Motor neuron (in vitro differentiated cells): ENCODE data around the gene EBF4. TPM values are rescaled to one million over a fixed set of nuclear protein-coding genes. Genes with fewer than 3 reads are reported as not detected.

ENCODE experiments used
- ATAC-seq, 8 experiments: fragments of 200-7000 bp; cut with Tn5 transposase; replicated peaks in 6 of 8; 2 replicates each; pipeline ENCODE4 v1.8.0; 2021; ENCODE audit warnings: mild to moderate bottlenecking in 8 of 8, moderate library complexity in 8 of 8
- H3K27ac ChIP-seq, 2 donors: fragments of 250-450 bp; sonication (Bioruptor Pico); 2 replicates each; pipeline ENCODE4 v1.9.0; 2021; ENCODE audit warnings: antibody characterized with exemption in 2 of 2, mild to moderate bottlenecking in 2 of 2, moderate library complexity in 1 of 2
- H3K4me1 ChIP-seq, 2 donors: fragments of 250-450 bp; sonication (Bioruptor Pico); replicated peaks in 1 of 2; 2 replicates each; pipeline ENCODE4 v1.6.1; 2021; ENCODE audit warnings: antibody characterized with exemption in 2 of 2, mild to moderate bottlenecking in 2 of 2, moderate library complexity in 1 of 2
- H3K4me3 ChIP-seq, 5 donors: fragments of 250-450 bp; sonication (Bioruptor Pico); 2 replicates each; pipeline ENCODE4 v1.9.0; 2021; ENCODE audit warnings: antibody characterized with exemption in 5 of 5, mild to moderate bottlenecking in 5 of 5, moderate library complexity in 4 of 5
- WGBS, 10 experiments: fragments of 450-650 bp; shearing (Covaris generic); methylation state at CpG; one replicate each; pipeline ENCODE4 v1.0.0; 2022; 5-methylcytosine and 5-hydroxymethylcytosine counted together
- in situ Hi-C, 9 experiments: fragments of 400-800 bp; cut with MboI; loops; one replicate each; pipeline ENCODE4 v1.15.0; 2021; ENCODE audit warnings: low sequenced_read_pairs in 9 of 9, low pct_unique_long_range_greater_than_20kb in 2 of 9; ENCODE audit not compliant: unreplicated experiment in 9 of 9
- total RNA-seq, 8 experiments: library from RNA; unstranded; fragments of 300-600 nt; gene quantifications; 2 replicates each; pipeline versions ENCODE4 v1.2.3 to v1.2.4, GENCODE V29; 2022

The EBF4 gene
- total RNA-seq, 8 experiments from 2014 or later = 1.4 to 14.3 (median 8.2) TPM

- no peak for ATAC-seq
- in situ Hi-C loops = no loop called here
- Histone ChIP-seq H3K27ac (no peak overlapping the region), H3K4me3 (no peak overlapping the region), H3K4me1 (no peaks in the 10 kb centered on the region)
- 51 to 90% (median 66%) methylated on average over 2 to 6 of the region's 7 CpGs; no CpG with 5 or more reads in 2 of the 10 experiments for WGBS, 10 experiments
These were observed 49.3 kb downstream of the EBF4 start for GRCh38 chr20:2741881-2742280.

- ATAC-seq = no peak
- in situ Hi-C loops = no loop called here
- Histone ChIP-seq H3K4me3 (no peak overlapping the region), H3K27ac (no peak overlapping the region), H3K4me1 (no peaks in the 10 kb centered on the region)
- WGBS, 10 experiments = 14 to 67% (median 59%) methylated on average over 1 to 2 of the region's 2 CpGs; no CpG with 5 or more reads in 6 of the 10 experiments
These were observed 49.9 kb downstream of the EBF4 start for GRCh38 chr20:2742431-2742830.

GRCh38 chr20:2742934-2743559, 50.5 kb downstream of the EBF4 start:
- in situ Hi-C loops = no loop called here
- H3K4me1 ChIP-seq = no peaks in the 10 kb centered on the region
- ATAC-seq = peak; percentile 33 to 84 (median 56)
- WGBS, 10 experiments = 0 to 61% (median 10%) methylated on average over 1 to 5 of the region's 12 CpGs; no CpG with 5 or more reads in 2 of the 10 experiments
- no peak overlapping the region for H3K27ac ChIP-seq
- no peak overlapping the region for H3K4me3 ChIP-seq

GRCh38 chr20:2745060-2745910, 52.7 kb downstream of the EBF4 start:
- Histone ChIP-seq H3K4me1 (no peaks in the 10 kb centered on the region), H3K4me3 (no peak overlapping the region), H3K27ac (no peak overlapping the region)
- WGBS, 10 experiments = 60 to 100% (median 81%) methylated on average over 1 to 10 of the region's 12 CpGs; no CpG with 5 or more reads in 4 of the 10 experiments
- no peak for ATAC-seq
- in situ Hi-C loops = no loop called here

- 33 to 100% (median 80%) methylated on average over 1 to 3 of the region's 4 CpGs; no CpG with 5 or more reads in 4 of the 10 experiments for WGBS, 10 experiments
- no peaks in the 10 kb centered on the region for H3K4me1 ChIP-seq
- no peak overlapping the region for H3K27ac ChIP-seq
- ATAC-seq = no peak
- in situ Hi-C loops = no loop called here
- H3K4me3 ChIP-seq = no peak overlapping the region
These were observed 53.5 kb downstream of the EBF4 start for GRCh38 chr20:2745936-2746635.

GRCh38 chr20:2746636-2747265, 54.2 kb downstream of the EBF4 start:
- no peak overlapping the region for H3K27ac ChIP-seq
- H3K4me3 ChIP-seq = no peak overlapping the region
- 30 to 93% (median 60%) methylated on average over 1 to 6 of the region's 8 CpGs; no CpG with 5 or more reads in 1 of the 10 experiments for WGBS, 10 experiments
- ATAC-seq = no peak
- in situ Hi-C loops = no loop called here
- H3K4me1 ChIP-seq = no peaks in the 10 kb centered on the region

- H3K4me1 ChIP-seq = no peaks in the 10 kb centered on the region
- ATAC-seq = no peak
- H3K27ac ChIP-seq = no peak overlapping the region
- H3K4me3 ChIP-seq = no peak overlapping the region
- WGBS, 10 experiments = 57 to 100% (median 81%) methylated on average over 1 to 6 of the region's 8 CpGs; no CpG with 5 or more reads in 3 of the 10 experiments
- in situ Hi-C loops = no loop called here
These were observed 55.2 kb downstream of the EBF4 start for GRCh38 chr20:2747676-2748235.

GRCh38 chr20:2748551-2749342, 56.2 kb downstream of the EBF4 start:
- in situ Hi-C loops = no loop called here
- WGBS, 10 experiments = 0 to 67% (median 11%) methylated on average over 1 to 6 of the region's 10 CpGs; no CpG with 5 or more reads in 3 of the 10 experiments
- Histone ChIP-seq H3K4me3 (no peak overlapping the region), H3K27ac (no peak overlapping the region), H3K4me1 (no peaks in the 10 kb centered on the region)
- peak in 4 of 8 experiments; percentile 7 to 46 (median 21) for ATAC-seq

- ATAC-seq = no peak
- H3K4me3 ChIP-seq = no peak overlapping the region
- H3K27ac ChIP-seq = no peak overlapping the region
- in situ Hi-C loops = no loop called here
- H3K4me1 ChIP-seq = no peaks in the 10 kb centered on the region
- WGBS, 10 experiments = 0% methylated on average over 1 of the region's 49 CpGs; no CpG with 5 or more reads in 9 of the 10 experiments
These were observed 56.9 kb downstream of the EBF4 start for GRCh38 chr20:2749343-2749950.

- no peak for ATAC-seq
- H3K4me1 ChIP-seq = no peaks in the 10 kb centered on the region
- no peak overlapping the region for H3K4me3 ChIP-seq
- WGBS, 10 experiments = 0 to 30% (median 15%) methylated on average over 2 to 6 of the region's 30 CpGs; no CpG with 5 or more reads in 6 of the 10 experiments
- H3K27ac ChIP-seq = no peak overlapping the region
- in situ Hi-C loops = no loop called here
These were observed 57.4 kb downstream of the EBF4 start for GRCh38 chr20:2749951-2750490.

- in situ Hi-C loops = no loop called here
- H3K4me1 ChIP-seq = no peaks in the 10 kb centered on the region
- no peak overlapping the region for H3K27ac ChIP-seq
- H3K4me3 ChIP-seq = no peak overlapping the region
- peak in 6 of 8 experiments; percentile 21 to 73 (median 56) for ATAC-seq
- 0 to 40% (median 0%) methylated on average over 1 to 3 of the region's 34 CpGs; no CpG with 5 or more reads in 4 of the 10 experiments for WGBS, 10 experiments
These were observed 58.1 kb downstream of the EBF4 start for GRCh38 chr20:2750491-2751251.
